ENCODE measurements around the gene CTXN3.

DNA sequence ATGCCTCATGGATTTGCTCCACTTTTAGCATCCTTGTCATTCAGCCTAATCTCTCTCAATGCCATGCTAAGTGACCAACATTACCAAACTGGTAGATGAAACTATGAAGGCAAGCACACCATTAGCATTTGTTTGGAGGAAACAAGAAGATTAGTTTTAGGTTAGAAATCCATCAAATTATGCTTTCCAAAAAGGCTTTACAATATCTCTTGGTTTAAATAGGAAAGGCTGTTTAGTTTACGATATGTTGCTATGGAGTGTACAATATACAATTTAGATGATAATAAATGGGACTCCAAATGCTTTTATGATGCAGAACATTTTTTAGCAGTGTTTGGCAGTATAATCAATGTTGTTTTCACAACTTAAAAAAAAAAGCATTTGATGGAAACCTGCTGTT is 47.8 kb upstream of the CTXN3 start:
- TF ChIP-seq GATA2 (IDR thresholded peaks at IDR 0.05; ENCODE audit: low read depth, low read length) (no peak), GATA3 (IDR thresholded peaks at IDR 0.05; ENCODE audit: low read depth, low read length) (no peak)

Data from SH-SY5Y (cell line).